HG02588 (cell line): ENCODE measurements around the gene HAT1.
"Not testable (repeated sequence)": the region's sequence is repeated elsewhere in the genome, so short reads cannot be mapped to it uniquely, and the experiment has no call there.

Experiments
- ATAC-seq: cut with Tn5 transposase; IDR thresholded peaks from one replicate; pipeline ENCODE4 v1.9.1; 2021; ENCODE audit warnings: mild to moderate bottlenecking, moderate library complexity; ENCODE audit not compliant: unreplicated experiment

HAT1 gene

DNA sequence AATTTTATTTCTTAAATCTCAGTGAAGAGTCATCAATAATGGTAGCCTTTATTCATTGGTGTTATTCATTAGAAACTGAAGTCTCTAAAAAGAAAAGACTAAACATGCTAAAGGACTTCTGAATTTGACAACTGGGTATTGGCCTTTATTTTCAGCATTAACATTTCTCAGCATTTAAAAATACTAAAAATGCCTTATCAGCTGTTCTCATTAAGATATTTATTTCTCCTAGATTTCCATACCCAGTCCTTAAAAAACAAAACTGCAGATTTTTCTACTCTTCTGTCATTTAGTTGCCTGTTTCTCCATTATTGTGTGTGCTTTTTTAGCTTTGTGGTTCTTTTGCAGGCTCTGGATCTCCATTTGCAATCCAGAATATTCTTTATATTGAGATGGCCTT lies 46.2 kb downstream of the HAT1 start:
- no peak for ATAC-seq

GRCh38 chr2:171972329-171972982 lies 50.2 kb downstream of the HAT1 start:
- no peak for ATAC-seq

- no peak for ATAC-seq
Measured at GRCh38 chr2:171979103-171979502, 56.8 kb downstream of the HAT1 start.

DNA sequence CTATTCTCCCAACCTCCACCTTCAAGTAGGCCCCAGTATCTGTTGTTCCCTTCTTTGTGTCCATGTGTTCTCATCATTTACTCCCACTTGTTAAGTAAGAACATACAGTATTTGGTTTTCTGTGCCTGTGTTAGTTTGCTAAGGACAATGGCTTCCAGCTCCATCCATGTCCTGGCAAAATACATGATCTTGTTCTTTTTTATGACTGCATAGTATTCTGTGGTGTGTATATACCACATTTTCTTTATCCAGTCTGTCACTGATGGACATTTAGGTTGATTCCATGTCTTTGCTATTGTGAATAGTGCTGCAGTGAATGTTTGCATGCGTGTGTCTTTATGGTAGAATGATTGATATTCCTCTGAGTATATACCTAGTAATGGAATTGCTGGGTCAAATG lies 61.7 kb downstream of the HAT1 start:
- ATAC-seq, result not testable (repeated sequence)

GRCh38 chr2:171985076-171985475 lies 62.8 kb downstream of the HAT1 start:
- no peak for ATAC-seq

GRCh38 chr2:171986778-171987177 lies 64.5 kb downstream of the HAT1 start:
- ATAC-seq, result no peak

GRCh38 chr2:171991027-171991426 lies 68.8 kb downstream of the HAT1 start:
- no peak for ATAC-seq

DNA sequence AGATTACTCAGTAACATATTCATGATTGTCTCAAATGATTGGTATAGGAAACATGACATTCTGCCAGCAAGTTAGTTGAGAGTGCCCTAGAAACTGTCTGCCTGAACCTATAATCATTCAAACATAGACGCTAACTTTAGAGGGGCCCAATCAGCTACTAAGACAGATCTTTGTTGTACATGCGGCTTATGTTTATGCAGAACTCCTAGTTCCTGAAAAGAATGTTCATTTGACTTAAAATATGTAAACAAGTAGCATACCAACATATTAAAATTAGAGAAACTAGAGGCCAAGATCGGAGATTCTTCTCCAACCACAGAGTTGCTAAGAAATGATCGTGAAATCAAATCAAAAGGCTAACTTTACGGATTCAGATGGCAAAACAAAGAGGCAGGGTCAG lies 73.3 kb downstream of the HAT1 start:
- ATAC-seq, result no peak

- ATAC-seq, result no peak
Measured at GRCh38 chr2:171996021-171996420, 73.8 kb downstream of the HAT1 start.

GRCh38 chr2:171997031-171997430 lies 74.8 kb downstream of the HAT1 start:
- not testable (repeated sequence) for ATAC-seq

DNA sequence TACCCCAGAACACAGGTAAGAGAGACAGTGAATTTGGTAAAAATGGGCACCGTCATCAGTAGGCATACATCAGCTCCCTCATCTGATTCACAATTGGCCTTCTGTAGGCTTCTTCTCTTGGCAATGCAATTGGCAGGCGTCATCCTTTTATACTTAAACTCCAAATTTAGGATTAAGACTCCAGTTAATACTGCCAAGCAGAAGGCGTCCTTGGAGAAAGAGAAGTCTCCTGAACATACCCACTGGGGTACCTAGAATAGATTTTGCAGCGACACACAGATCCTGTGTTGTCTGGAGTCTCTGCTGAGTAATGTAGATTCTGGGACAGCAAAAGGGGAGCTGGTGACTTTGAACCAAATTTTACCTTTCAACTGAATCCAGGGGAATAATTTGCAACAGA lies 76.9 kb downstream of the HAT1 start:
- no peak for ATAC-seq

DNA sequence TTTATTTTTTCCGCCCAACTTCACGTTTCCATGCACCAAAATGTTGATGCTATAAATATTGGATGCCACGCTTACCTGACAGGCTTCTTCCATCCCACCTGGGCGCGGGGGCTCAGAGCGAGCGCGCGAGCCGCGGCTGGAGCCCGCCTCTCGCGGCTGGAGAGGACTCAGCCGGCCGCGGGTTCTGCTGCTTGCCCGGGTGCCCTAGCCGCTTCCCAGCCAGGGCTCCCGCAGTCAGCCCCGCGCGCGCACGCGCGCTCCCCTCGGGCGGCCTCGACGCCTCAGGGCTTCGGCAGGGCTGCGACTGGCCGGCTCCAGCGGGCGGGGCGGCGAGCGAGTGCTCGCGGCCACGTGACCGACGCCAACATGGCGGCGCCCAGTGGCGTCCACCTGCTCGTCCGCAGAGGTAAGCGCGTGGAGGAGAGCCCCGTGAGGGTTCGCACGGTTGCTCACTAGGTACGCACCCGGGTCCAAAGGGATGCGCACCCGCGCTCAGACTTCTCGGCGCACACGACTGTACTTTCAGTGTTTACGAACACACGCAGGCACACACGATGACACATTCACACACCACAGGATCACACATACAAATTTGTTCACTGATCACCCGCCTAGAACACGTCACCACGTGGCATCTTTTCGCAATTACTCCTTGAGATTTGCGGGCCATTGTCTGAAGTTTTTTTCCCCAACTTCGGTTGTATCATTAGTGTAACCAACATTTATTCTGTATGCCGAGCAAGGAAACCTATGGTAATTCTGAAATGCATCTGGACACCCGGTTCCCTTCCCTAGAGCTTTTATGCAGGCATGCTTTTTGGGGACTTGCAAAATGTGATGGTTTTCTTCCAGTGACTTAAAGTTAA lies 77.6 kb downstream of the HAT1 start, which contains the start of gene METAP1D:
Gene METAP1D, plus strand, starts transcription at position 350 of the 866 bp plus-strand sequence. Its CDS starts 17 bp downstream, at position 367.
- peak; percentile 97 for ATAC-seq

- no peak for ATAC-seq
Measured at GRCh38 chr2:172000696-172001361, 78.6 kb downstream of the HAT1 start.

GRCh38 chr2:172007372-172007771 lies 85.1 kb downstream of the HAT1 start:
- ATAC-seq, result no peak

- no peak for ATAC-seq
Measured at GRCh38 chr2:172009823-172010222, 87.6 kb downstream of the HAT1 start.

GRCh38 chr2:172011812-172012575 lies 89.7 kb downstream of the HAT1 start:
- ATAC-seq, result no peak

DNA sequence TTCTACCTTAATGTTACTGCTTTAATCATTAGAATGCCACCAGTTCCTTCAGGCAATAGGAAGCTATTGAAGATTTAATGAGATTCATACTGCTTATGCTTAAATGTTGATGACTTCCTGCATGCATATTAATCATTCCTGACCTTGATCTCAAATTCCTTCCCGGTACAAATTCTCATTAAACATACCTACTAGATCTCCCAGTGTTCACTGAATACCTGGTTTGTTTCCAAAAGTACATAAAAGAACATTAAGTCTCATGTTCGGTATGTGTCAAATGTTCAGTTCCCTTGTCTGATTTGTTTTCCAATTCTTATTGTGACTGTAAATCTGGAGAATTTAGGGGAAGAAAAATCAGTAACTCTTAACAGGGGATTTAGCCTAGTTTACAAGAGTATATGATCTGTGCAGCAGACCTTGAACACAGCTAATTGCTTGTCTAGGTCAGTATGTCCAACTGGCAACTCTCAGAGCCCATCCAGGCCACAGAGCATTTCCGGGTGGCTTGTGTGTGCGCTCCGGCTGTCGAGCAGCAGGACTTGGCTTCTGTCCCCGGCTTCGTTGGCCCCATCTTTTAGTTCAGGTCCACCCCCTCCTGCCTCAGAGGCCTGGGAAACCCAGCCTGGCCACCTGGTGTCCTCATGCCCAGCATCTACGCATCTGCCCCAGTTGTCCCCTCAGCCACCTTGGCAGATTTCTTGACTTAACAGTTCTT lies 90.6 kb downstream of the HAT1 start:
- no peak for ATAC-seq

DNA sequence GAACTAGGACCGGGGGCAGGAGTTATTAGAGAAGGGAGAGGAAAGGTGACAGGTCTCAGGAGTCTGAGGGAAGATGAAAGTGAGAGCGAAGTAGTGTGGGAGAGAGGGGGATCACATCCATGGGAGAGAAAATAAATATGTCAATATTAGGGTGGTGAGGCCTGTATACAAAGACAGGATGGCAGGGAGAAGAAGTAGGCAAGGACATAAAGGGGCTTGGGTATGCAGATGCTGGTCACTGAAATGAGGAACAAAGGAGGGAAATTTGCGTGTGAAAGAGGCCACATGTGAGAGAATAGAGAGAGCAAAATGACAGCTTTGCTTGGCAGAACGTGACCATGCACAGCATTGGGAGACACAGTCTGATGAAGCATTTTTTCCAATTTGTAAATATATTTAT lies 91.1 kb downstream of the HAT1 start:
- peak; percentile 66 for ATAC-seq

DNA sequence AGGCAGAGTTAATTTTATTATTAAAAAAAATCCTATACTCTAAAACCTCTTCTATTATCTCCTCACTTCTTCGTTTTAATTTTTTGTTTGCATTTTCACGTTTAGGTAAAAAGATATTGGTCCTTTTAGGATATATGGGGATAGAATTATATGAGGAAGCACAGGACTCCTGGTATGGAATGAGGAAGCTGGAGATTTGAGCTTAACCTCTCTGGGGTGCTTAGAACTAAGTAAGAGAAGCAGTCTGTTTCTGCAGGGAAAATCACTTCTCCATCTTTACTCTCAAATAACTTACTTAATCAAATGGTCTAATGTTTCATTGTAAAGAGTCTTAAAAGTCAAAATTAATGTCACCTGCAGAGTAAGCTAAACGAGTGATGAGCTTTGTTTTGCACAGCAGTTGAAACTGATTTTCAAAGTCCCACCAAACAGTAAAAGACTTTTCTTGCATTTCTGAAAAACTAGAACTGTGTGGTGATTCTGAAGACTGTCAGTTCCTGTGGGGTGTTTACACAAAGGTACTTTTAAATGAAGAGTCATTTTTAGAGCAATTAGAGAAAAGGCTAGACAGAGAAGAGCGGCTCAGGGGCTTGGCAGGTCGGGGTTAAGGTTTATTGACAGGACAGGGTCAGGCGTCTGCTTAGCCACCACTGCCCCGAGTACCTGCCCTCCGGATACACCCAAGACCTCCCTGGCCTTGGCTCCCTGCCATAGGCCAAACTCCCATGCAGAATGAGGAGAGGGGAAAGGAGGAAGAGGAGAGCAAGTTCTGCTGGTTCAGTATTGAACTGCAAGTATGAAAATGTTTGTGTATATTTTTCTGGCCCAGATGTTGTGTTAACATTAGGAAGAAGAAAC lies 99.0 kb downstream of the HAT1 start:
- no peak for ATAC-seq
